Peyer's patch (tissue), 4 donors: ENCODE results near the gene FOXG1.

ENCODE experiments used
- CTCF ChIP-seq, 6 experiments: fragments of 450-650 bp in 4 of 6; fragments of 200-600 bp in 2 of 6; sonication (generic) in 1 of 6; IDR thresholded peaks; one replicate each; pipeline ENCODE4 v1.5.1; 2017 to 2019; ENCODE audit warnings: antibody characterized with exemption in 6 of 6, mild to moderate bottlenecking in 3 of 6, moderate library complexity in 1 of 6
- POLR2A ChIP-seq, 2 donors: fragments of 450-650 bp; IDR thresholded peaks; one replicate each; pipeline ENCODE4 v1.5.1; 2017; ENCODE audit warnings: antibody characterized with exemption in 2 of 2, mild to moderate bottlenecking in 2 of 2, moderate library complexity in 2 of 2

GRCh38 chr14:28770630-28771029 lies 4.0 kb downstream of the FOXG1 start:
- no peak for TF ChIP-seq POLR2A (IDR thresholded peaks at IDR 0.05)
- no peak for TF ChIP-seq CTCF (IDR thresholded peaks at IDR 0.05)
